ENCODE measurements around the gene JUND. TPM values are rescaled to one million over a fixed set of nuclear protein-coding genes. Genes with fewer than 3 reads are reported as not detected.

The JUND gene
- total RNA-seq, 2 experiments from 2014 or later = 1,827 to 1,976 TPM

- CTCF ChIA-PET = interaction anchor here (1.0 to 19.5 kb wide), 4 partner anchors 16 to 67 kb away, joined by 3 to 340 read pairs (median 9); partner anchors contain the start of gene JUND
- H3K36me3 ChIP-seq (ENCODE audit: insufficient read depth, low read length) = peaks cover 3% of the 10 kb centered on the region
- H3K27me3 ChIP-seq (ENCODE audit: control insufficient read depth in 1 of 2, insufficient read depth in 2 of 2, low read length in 2 of 2) = no peaks in the 10 kb centered on the region
- intact Hi-C loops (cut with DNase I, micrococcal nuclease) = loop anchor here in 1 of 2 experiments (10.0 kb wide), 1 partner anchor 206 kb away; no protein-coding TSS in a partner anchor
- H3K4me1 Mint-ChIP-seq (ENCODE audit: low read depth) = peaks cover 60% of the 10 kb centered on the region
- peak overlapping the region; percentile 90 for H3K27ac Mint-ChIP-seq
- H3K4me1 ChIP-seq (ENCODE audit: insufficient read depth, low read length) = peaks cover 79% of the 10 kb centered on the region
- POLR2A ChIA-PET = interaction anchor here (1.8 to 13.9 kb wide), 4 partner anchors 17 to 129 kb away, joined by 7 to 761 read pairs (median 33); partner anchors contain the start of genes IQCN, JUND and MPV17L2
- H3K9me3 Mint-ChIP-seq = no peaks in the 10 kb centered on the region
- no peak overlapping the region for H3K4me3 ChIP-seq (ENCODE audit: low read length)
- no peak for TF ChIP-seq CTCF (IDR thresholded peaks at IDR 0.05)
- ATAC-seq (ENCODE audit: poor library complexity) (no peak), DNase-seq (no peak)
- H3K4me3 Mint-ChIP-seq = peak overlapping the region; percentile 85
- peaks cover 5% of the 10 kb centered on the region for H3K36me3 Mint-ChIP-seq (ENCODE audit: low read depth)
- no peaks in the 10 kb centered on the region for H3K27me3 Mint-ChIP-seq
- H3K27ac ChIP-seq (ENCODE audit: low read depth in 1 of 2, low read length in 2 of 2) = peak overlapping the region; percentile 31 to 83
- no peaks in the 10 kb centered on the region for H3K9me3 ChIP-seq (ENCODE audit: control insufficient read depth in 1 of 2, insufficient read depth in 1 of 2, low read length in 2 of 2)
Observed at GRCh38 chr19:18320865-18321733, 39.7 kb upstream of the JUND start.

GRCh38 chr19:18319591-18320135 is 38.2 kb upstream of the JUND start:
- H3K4me1 Mint-ChIP-seq (ENCODE audit: low read depth) = peaks cover 60% of the 10 kb centered on the region
- TF ChIP-seq CTCF (IDR thresholded peaks at IDR 0.05) = no peak
- H3K36me3 Mint-ChIP-seq (ENCODE audit: low read depth) = peaks cover 17% of the 10 kb centered on the region

More at GRCh38 chr19:18319591-18320135, 38.2 kb upstream of the JUND start:
- peaks cover 87% of the 10 kb centered on the region for H3K4me1 ChIP-seq (ENCODE audit: insufficient read depth, low read length)
- H3K4me3 ChIP-seq (ENCODE audit: low read length) = no peak overlapping the region
- peak overlapping the region; percentile 90 for H3K27ac Mint-ChIP-seq
- no peaks in the 10 kb centered on the region for H3K27me3 Mint-ChIP-seq
- H3K27me3 ChIP-seq (ENCODE audit: control insufficient read depth in 1 of 2, insufficient read depth in 2 of 2, low read length in 2 of 2) = no peaks in the 10 kb centered on the region
- ATAC-seq (ENCODE audit: poor library complexity) (no peak), DNase-seq (peak in 2 of 14 experiments; percentile 34 to 38)
- intact Hi-C loops (cut with DNase I, micrococcal nuclease) = loop anchor here in 1 of 2 experiments (10.0 kb wide), 1 partner anchor 205 kb away; no protein-coding TSS in a partner anchor
- CTCF ChIA-PET = interaction anchor here (19.5 kb wide), 1 partner anchor 41 kb away, joined by 340 read pairs; the partner anchor contains the start of gene JUND
- H3K9me3 Mint-ChIP-seq = no peaks in the 10 kb centered on the region
- peak overlapping the region in 1 of 2 donors; percentile 61 for H3K27ac ChIP-seq (ENCODE audit: low read depth in 1 of 2, low read length in 2 of 2)
- H3K9me3 ChIP-seq (ENCODE audit: control insufficient read depth in 1 of 2, insufficient read depth in 1 of 2, low read length in 2 of 2) = no peaks in the 10 kb centered on the region
- H3K36me3 ChIP-seq (ENCODE audit: insufficient read depth, low read length) = peaks cover 6% of the 10 kb centered on the region
- peak overlapping the region; percentile 85 for H3K4me3 Mint-ChIP-seq
- POLR2A ChIA-PET = interaction anchor here (0.9 to 13.9 kb wide), 3 partner anchors 9 to 34 kb away, joined by 3 to 761 read pairs (median 45); partner anchors contain the start of gene JUND
